OCI-LY7 (cell line): ENCODE results near the gene ATXN1L. TPM values are rescaled to one million over a fixed set of nuclear protein-coding genes. Genes with fewer than 3 reads are reported as not detected.
A peak's percentile ranks its signal among the peaks of the same experiment; 100 is the strongest.

Experiments used
- BruUV-seq: library from RNA; stranded (reverse); fragments of 400-500 nt; replicated peaks from 2 replicates; lab custom pipeline; 2021; lab: Mats Ljungman, UMichigan
- CTCF ChIA-PET: fragments of 300-600 bp; sonication (Branson Sonifier 250); formaldehyde crosslinking; loops from one replicate; lab custom pipeline; 2022; ENCODE audit warnings: antibody characterized with exemption; ENCODE audit not compliant: unreplicated experiment; lab: Charles Lee
- POLR2A ChIA-PET: fragments of 300-600 bp; sonication (Branson Sonifier 250); formaldehyde crosslinking; loops from one replicate; lab custom pipeline; 2022; ENCODE audit warnings: antibody characterized with exemption; lab: Charles Lee
- DNase-seq: peaks from one replicate; pipeline ENCODE4 v3.0.0-alpha.2; 2015; ENCODE audit warnings: low spot score
- H2AFZ ChIP-seq: fragments of 200-600 bp; sonication (generic), shearing (Covaris generic); 2 replicates; pipeline ENCODE4 v1.6.1; 2014; ENCODE audit warnings: mild to moderate bottlenecking, antibody characterized with exemption, low read length, moderate library complexity
- H3K27ac ChIP-seq: fragments of 200-600 bp; sonication (generic); 2 replicates; pipeline ENCODE4 v1.5.1; 2014; ENCODE audit warnings: mixed run types, low read depth, mild to moderate bottlenecking, moderate library complexity, low read length, inconsistent platforms; ENCODE audit not compliant: poor library complexity, severe bottlenecking
- H3K36me3 ChIP-seq: fragments of 200-600 bp; sonication (generic); 2 replicates; pipeline ENCODE4 v1.6.1; 2014; ENCODE audit warnings: mild to moderate bottlenecking, antibody characterized with exemption, low read length, moderate library complexity, mixed read lengths; ENCODE audit not compliant: insufficient read depth
- H3K4me1 ChIP-seq: fragments of 200-600 bp; sonication (generic); 2 replicates; pipeline ENCODE4 v1.5.1; 2014; ENCODE audit warnings: mild to moderate bottlenecking, low read length; ENCODE audit not compliant: insufficient read depth, poor library complexity, severe bottlenecking
- H3K4me2 ChIP-seq: fragments of 200-600 bp; sonication (generic); 2 replicates; pipeline ENCODE4 v1.6.1; 2014; ENCODE audit warnings: mild to moderate bottlenecking, low read length
- H3K4me3 ChIP-seq: fragments of 200-600 bp; sonication (generic); 2 replicates; pipeline ENCODE4 v1.5.1; 2014; ENCODE audit warnings: mild to moderate bottlenecking, low read depth, low read length; ENCODE audit not compliant: poor library complexity, severe bottlenecking
- H3K79me2 ChIP-seq: fragments of 200-600 bp; sonication (generic); 2 replicates; pipeline ENCODE4 v1.6.1; 2016; ENCODE audit warnings: low read depth, mild to moderate bottlenecking, low read length, moderate library complexity, mixed read lengths; ENCODE audit not compliant: insufficient read depth
- H3K9me2 ChIP-seq: fragments of 200-600 bp; sonication (generic); 2 replicates; pipeline ENCODE4 v1.6.1; 2016; ENCODE audit warnings: mild to moderate bottlenecking, low read length, mixed read lengths; ENCODE audit not compliant: insufficient read depth
- H3K9me3 ChIP-seq: fragments of 200-600 bp; sonication (generic); 2 replicates; pipeline ENCODE4 v1.6.1; 2014; ENCODE audit warnings: mild to moderate bottlenecking, mixed run types, low read length, mixed read lengths
- H4K20me1 ChIP-seq: fragments of 200-600 bp; sonication (generic); 2 replicates; pipeline ENCODE4 v1.6.1; 2014; ENCODE audit warnings: mild to moderate bottlenecking, antibody characterized with exemption, low read length, moderate library complexity, mixed read lengths; ENCODE audit not compliant: insufficient read depth
- CTCF ChIP-seq: fragments of 200-600 bp; sonication (generic); conservative IDR thresholded peaks from 2 replicates; pipeline ENCODE4 v1.5.1; 2014; ENCODE audit warnings: mild to moderate bottlenecking, antibody characterized with exemption, low read length, moderate library complexity, mixed read lengths
- EZH2phosphoT487 ChIP-seq: fragments of 200-600 bp; sonication (generic); IDR thresholded peaks from 2 replicates; pipeline ENCODE4 v1.6.1; 2018; ENCODE audit warnings: low read depth, borderline replicate concordance, mild to moderate bottlenecking, mixed run types, antibody characterized with exemption, low read length, moderate library complexity, mixed read lengths
- intact Hi-C: fragments of 100-400 bp; cut with micrococcal nuclease; formaldehyde crosslinking; loops from one replicate; pipeline ENCODE4 v1.10.0; 2022; ENCODE audit not compliant: unreplicated experiment
- total RNA-seq, 2 experiments: library from RNA; depleted of rRNA in 1 of 2; stranded (reverse); fragments of >200 nt in 1 of 2; shearing (Covaris generic) in 1 of 2; gene quantifications; 2 replicates each; pipeline ENCODE4 v1.2.3, GENCODE V29; 2014 to 2022

ATXN1L gene
- total RNA-seq, 2 experiments from 2014 or later = 12.5 to 19.5 TPM

DNA sequence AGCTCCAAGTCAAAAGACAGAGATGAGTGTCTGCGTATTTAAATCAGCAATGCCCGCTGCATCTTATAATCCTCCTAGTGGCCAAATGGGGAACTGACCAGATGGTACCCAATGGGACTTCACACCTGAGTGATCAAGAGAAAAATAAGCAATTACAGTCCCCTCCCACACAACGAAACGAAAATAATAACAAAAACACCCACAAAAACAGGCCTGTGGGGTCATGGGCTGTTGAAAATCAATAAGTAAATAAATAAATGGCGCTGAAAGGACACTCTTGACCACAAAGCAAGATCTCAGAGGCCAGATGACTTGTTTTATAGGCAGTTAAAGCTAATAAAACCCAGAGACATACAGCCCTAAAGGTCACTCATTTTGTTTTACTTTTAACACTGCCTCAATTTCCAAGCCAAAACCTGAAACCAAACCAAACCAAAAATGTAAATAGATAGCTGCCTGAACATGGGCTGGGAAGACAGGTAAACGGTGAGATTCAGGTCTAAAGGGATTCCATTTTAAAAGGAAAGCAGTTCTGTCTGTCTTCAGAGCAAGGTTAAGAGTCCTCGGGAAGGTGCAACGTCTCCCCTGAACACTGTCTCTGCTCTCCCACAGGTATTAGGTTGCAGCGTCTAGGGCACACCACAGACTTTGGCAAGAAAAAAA is 36.9 kb downstream of the ATXN1L start:
- Histone ChIP-seq H3K4me2 (peak overlapping the region; percentile 100), H3K4me3 (peak overlapping the region; percentile 95), H3K9me3 (no peaks in the 10 kb centered on the region), H2AFZ (peak overlapping the region; percentile 99; the same call in 1 of the 2 replicates), H4K20me1 (peaks cover 6% of the 10 kb centered on the region), H3K36me3 (peaks cover 11% of the 10 kb centered on the region), H3K4me1 (peaks cover 44% of the 10 kb centered on the region), H3K79me2 (no peaks in the 10 kb centered on the region), H3K27ac (peak overlapping the region; percentile 63), H3K9me2 (no peaks in the 10 kb centered on the region)
- peak; percentile 90 for DNase-seq
- ChIA-PET CTCF (interaction anchor here (1.0 to 1.8 kb wide), 3 partner anchors 11 to 79 kb away, joined by 4 to 6 read pairs (median 6); no protein-coding TSS in a partner anchor), POLR2A (interaction anchor here (0.5 to 3.5 kb wide), 14 partner anchors 8 to 91 kb away, joined by 3 to 19 read pairs (median 4); partner anchors contain the start of genes AP1G1 and IST1)
- intact Hi-C loops = loop anchor here (1.0 to 10.0 kb wide), 6 partner anchors 38 to 318 kb away; partner anchors contain the start of genes AP1G1, ATXN1L, DHODH and DHX38
- BruUV-seq = TSS peak; percentile 69
- TF ChIP-seq CTCF = peak; percentile 90
- no peak for TF ChIP-seq EZH2phosphoT487

GRCh38 chr16:71883168-71883848 is 37.5 kb downstream of the ATXN1L start:
- H3K4me1 ChIP-seq = peaks cover 44% of the 10 kb centered on the region
- intact Hi-C loops = loop anchor here (1.0 to 10.0 kb wide), 6 partner anchors 39 to 319 kb away; partner anchors contain the start of genes AP1G1, ATXN1L, DHODH and DHX38
- H4K20me1 ChIP-seq = peaks cover 6% of the 10 kb centered on the region
- peak overlapping the region; percentile 63 for H3K27ac ChIP-seq
- peaks cover 10% of the 10 kb centered on the region for H3K36me3 ChIP-seq
- peak overlapping the region; percentile 95 for H3K4me3 ChIP-seq
- ChIA-PET POLR2A (interaction anchor here (0.6 to 3.5 kb wide), 12 partner anchors 9 to 595 kb away, joined by 3 to 19 read pairs (median 4); partner anchors contain the start of genes AP1G1 and IST1), CTCF (interaction anchor here (1.0 to 1.8 kb wide), 3 partner anchors 11 to 78 kb away, joined by 4 to 6 read pairs (median 6); no protein-coding TSS in a partner anchor)
- TF ChIP-seq EZH2phosphoT487 (no peak), CTCF (no peak)
- no peaks in the 10 kb centered on the region for H3K9me2 ChIP-seq
- no TSS peak for BruUV-seq
- peak overlapping the region; percentile 100 for H3K4me2 ChIP-seq
- H3K79me2 ChIP-seq = no peaks in the 10 kb centered on the region
- no peaks in the 10 kb centered on the region for H3K9me3 ChIP-seq
- H2AFZ ChIP-seq = peak overlapping the region; percentile 99
- DNase-seq = peak; percentile 45
